ENCODE data around the gene ATAD3C. TPM values are rescaled to one million over a fixed set of nuclear protein-coding genes. Genes with fewer than 3 reads are reported as not detected.
"Not testable (repeated sequence)": the region's sequence is repeated elsewhere in the genome, so short reads cannot be mapped to it uniquely, and the experiment has no call there.

ATAD3C gene
- total RNA-seq, 1 donor from 2014 or later = 0.51 TPM

- intact Hi-C loops (cut with DNase I) = no loop called here
- DNase-seq (ENCODE audit: low spot score) = no peak
Measured at GRCh38 chr1:1517973-1518620, 68.6 kb downstream of the ATAD3C start.

GRCh38 chr1:1518621-1519007 is 69.1 kb downstream of the ATAD3C start:
- DNase-seq (ENCODE audit: low spot score); intact Hi-C loops (cut with DNase I): not testable (repeated sequence)

Other genes starting within 250 kb of the ATAD3C start
- 0.19 TPM for gene TNFRSF18, start 243.1 kb upstream of the ATAD3C start, total RNA-seq
- 4.3 TPM for gene TNFRSF4, start 235.5 kb upstream of the ATAD3C start, total RNA-seq
- gene SDF4, start 217.7 kb upstream of the ATAD3C start, total RNA-seq = 139 TPM
- gene B3GALT6, start 217.5 kb upstream of the ATAD3C start, total RNA-seq = 11.1 TPM
- gene C1QTNF12, start 203.0 kb upstream of the ATAD3C start, total RNA-seq = 2.6 TPM
- gene UBE2J2, start 175.8 kb upstream of the ATAD3C start, total RNA-seq = 37.2 TPM
- 2.4 TPM for gene SCNN1D, start 169.3 kb upstream of the ATAD3C start, total RNA-seq
- gene ACAP3, start 141.8 kb upstream of the ATAD3C start, total RNA-seq = 60.8 TPM
- 10.5 TPM for gene PUSL1, start 141.1 kb upstream of the ATAD3C start, total RNA-seq
- gene INTS11, start 125.0 kb upstream of the ATAD3C start, total RNA-seq = 73.8 TPM
- 50.2 TPM for gene CPTP, start 124.9 kb upstream of the ATAD3C start, total RNA-seq
- 0.62 TPM for gene TAS1R3, start 118.4 kb upstream of the ATAD3C start, total RNA-seq
- 96.2 TPM for gene DVL1, start 100.3 kb upstream of the ATAD3C start, total RNA-seq
- gene MXRA8, start 91.1 kb upstream of the ATAD3C start, total RNA-seq = 30.5 TPM
- 174 TPM for gene AURKAIP1, start 74.5 kb upstream of the ATAD3C start, total RNA-seq
- gene CCNL2, start 50.4 kb upstream of the ATAD3C start, total RNA-seq = 78.6 TPM
- 127 TPM for gene MRPL20, start 42.4 kb upstream of the ATAD3C start, total RNA-seq
- gene ANKRD65, start 28.4 kb upstream of the ATAD3C start, total RNA-seq = 1.8 TPM
- 35.3 TPM for gene VWA1, start 14.0 kb upstream of the ATAD3C start, total RNA-seq
- gene ATAD3B, start 22.1 kb downstream of the ATAD3C start, total RNA-seq = 13.7 TPM
- 13.7 TPM for gene ATAD3A, start 62.5 kb downstream of the ATAD3C start, total RNA-seq
- 5.0 TPM for gene TMEM240, start 90.9 kb downstream of the ATAD3C start, total RNA-seq
- gene SSU72, start 125.2 kb downstream of the ATAD3C start, total RNA-seq = 90.7 TPM
- gene FNDC10, start 150.4 kb downstream of the ATAD3C start, total RNA-seq = 1.7 TPM
- gene MIB2, start 165.8 kb downstream of the ATAD3C start, total RNA-seq = 82.4 TPM
- 60.2 TPM for gene MMP23B, start 182.5 kb downstream of the ATAD3C start, total RNA-seq
- gene CDK11B, start 209.3 kb downstream of the ATAD3C start, total RNA-seq = 30.4 TPM
- 19.1 TPM for gene SLC35E2B, start 243.1 kb downstream of the ATAD3C start, total RNA-seq

Measured in cardiac septum (tissue), 1 donor.